HepG2 (cell line): ENCODE results near the gene MTMR4. TPM values are rescaled to one million over a fixed set of nuclear protein-coding genes. Genes with fewer than 3 reads are reported as not detected.
A peak's percentile ranks its signal among the peaks of the same experiment; 100 is the strongest.

Experiments used
- AHDC1 ChIP-seq: sonication (generic); formaldehyde crosslinking; IDR thresholded peaks from 2 replicates; pipeline ENCODE4 v1.5.1; 2020; ENCODE audit warnings: mild to moderate bottlenecking, missing genetic modification reagents, borderline replicate concordance
- NR2F1 ChIP-seq, 2 experiments: fragments of 450-650 bp in 1 of 2; formaldehyde crosslinking in 1 of 2; IDR thresholded peaks; 2 replicates each; pipeline versions ENCODE4 v1.5.0 to v1.6.1; 2016 to 2020; ENCODE audit warnings: mild to moderate bottlenecking in 1 of 2, missing compliant biosample characterization in 1 of 2, missing genetic modification reagents in 1 of 2, moderate library complexity in 1 of 2
- NR2F2 ChIP-seq: IDR thresholded peaks from 2 replicates; pipeline ENCODE4 v1.6.1; 2012; ENCODE audit warnings: low read depth, inconsistent platforms, borderline replicate concordance
- PATZ1 ChIP-seq: sonication (generic); formaldehyde crosslinking; IDR thresholded peaks from 2 replicates; pipeline ENCODE4 v1.4.0; 2020; ENCODE audit warnings: missing genetic modification reagents
- RAD21 ChIP-seq: fragments of 450-650 bp; formaldehyde crosslinking; IDR thresholded peaks from 2 replicates; pipeline ENCODE4 v1.5.0; 2020; ENCODE audit warnings: mild to moderate bottlenecking
- ZNF3 ChIP-seq: IDR thresholded peaks from 2 replicates; pipeline ENCODE4 v1.7.0; 2017; ENCODE audit warnings: inconsistent platforms
- polyA plus RNA-seq, 8 experiments: library from polyadenylated mRNA; depleted of rRNA in 3 of 8; stranded (reverse) in 7 of 8; unstranded in 1 of 8; fragments of >200 nt; fragmentation: Illumina TruSeq in 4 of 8; extraction: Trizol in 4 of 8; gene quantifications; 2 replicates each; pipeline versions ENCODE4 v1.2.1 to v1.2.3, GENCODE V29; 2011 to 2016; ENCODE audit warnings: low read depth in 4 of 8, missing spikeins in 1 of 8, mixed read lengths in 1 of 8; ENCODE audit not compliant: insufficient read depth in 1 of 8
- total RNA-seq, 5 experiments: library from RNA; depleted of rRNA; stranded (reverse); fragments of >200 nt; fragmentation: Illumina TruSeq; extraction: Trizol; gene quantifications; 2 replicates each; pipeline ENCODE4 v1.2.3, GENCODE V29; 2016; ENCODE audit warnings: low read depth in 1 of 5

MTMR4 gene
- total and polyA plus RNA-seq, 2 of the 13 experiments (the other 11 are each of a cell fraction or from before 2014, with no cell fraction given) = 62.5 to 65.1 TPM

GRCh38 chr17:58535431-58535830 is 21.0 kb upstream of the MTMR4 start (continued):
- TF ChIP-seq PATZ1 (0 out of 2 replicates have a peak, but pooled peaks have one; percentile 24), RAD21 (no peak), NR2F2 (peak; percentile 70; the same call in 1 of the 2 replicates), AHDC1 (CRISPR knock-in tag) (0 out of 2 replicates have a peak, but pooled peaks have one; percentile 14), ZNF3 (CRISPR knock-in tag) (no peak), NR2F1 (CRISPR knock-in tag; IDR thresholded peaks at IDR 0.05) (peak; percentile 55 to 81; a peak in 3 of 4 replicates)
